H9 (cell line): ENCODE data around the gene SRSF6. TPM values are rescaled to one million over a fixed set of nuclear protein-coding genes. Genes with fewer than 3 reads are reported as not detected.

Experiments
- DNase-seq: peaks from one replicate; pipeline ENCODE4 v3.0.0-alpha.2; 2017
- H2AFZ ChIP-seq: one replicate; pipeline ENCODE4 v1.6.1; 2013; ENCODE audit warnings: mild to moderate bottlenecking, low read length, control low read depth, moderate library complexity
- H2AK5ac ChIP-seq: 2 replicates; pipeline ENCODE4 v1.6.1; 2013; ENCODE audit warnings: low read length, control low read depth, mixed read lengths; ENCODE audit not compliant: insufficient read length
- H2BK120ac ChIP-seq: one replicate; pipeline ENCODE4 v1.6.1; 2013; ENCODE audit warnings: low read depth, mild to moderate bottlenecking, low read length, control low read depth, inconsistent platforms; ENCODE audit not compliant: poor library complexity, severe bottlenecking
- H2BK12ac ChIP-seq: 2 replicates; pipeline ENCODE4 v1.6.1; 2013; ENCODE audit warnings: low read length, control low read depth, mixed read lengths, low read depth; ENCODE audit not compliant: insufficient read length
- H2BK15ac ChIP-seq: 2 replicates; pipeline ENCODE4 v1.6.1; 2013; ENCODE audit warnings: low read depth, low read length, control low read depth
- H2BK20ac ChIP-seq: one replicate; pipeline ENCODE4 v1.6.1; 2013; ENCODE audit warnings: low read depth, mild to moderate bottlenecking, low read length, control low read depth, inconsistent platforms; ENCODE audit not compliant: poor library complexity, severe bottlenecking
- H2BK5ac ChIP-seq: 2 replicates; pipeline ENCODE4 v1.6.1; 2013; ENCODE audit warnings: low read length, control low read depth, mixed read lengths; ENCODE audit not compliant: insufficient read length
- H3K14ac ChIP-seq: 2 replicates; pipeline ENCODE4 v1.6.1; 2013; ENCODE audit warnings: low read length, control low read depth; ENCODE audit not compliant: insufficient read depth
- H3K18ac ChIP-seq: 2 replicates; pipeline ENCODE4 v1.6.1; 2013; ENCODE audit warnings: low read depth, mild to moderate bottlenecking, mixed read lengths, low read length, control low read depth; ENCODE audit not compliant: insufficient read length
- H3K23ac ChIP-seq: 2 replicates; pipeline ENCODE4 v1.6.1; 2013; ENCODE audit warnings: low read length, control low read depth, mixed read lengths, low read depth; ENCODE audit not compliant: insufficient read length
- H3K23me2 ChIP-seq: 2 replicates; pipeline ENCODE4 v1.6.1; 2013; ENCODE audit warnings: low read depth, mild to moderate bottlenecking, mixed read lengths, low read length, control low read depth; ENCODE audit not compliant: insufficient read length, poor library complexity, severe bottlenecking
- H3K27ac ChIP-seq: 2 replicates; pipeline ENCODE4 v1.5.1; 2013; ENCODE audit warnings: low read length, control low read depth, mixed read lengths, low read depth; ENCODE audit not compliant: insufficient read length
- H3K27me3 ChIP-seq: 2 replicates; pipeline ENCODE4 v1.6.1; 2013; ENCODE audit warnings: low read length, control low read depth, inconsistent platforms; ENCODE audit not compliant: insufficient read depth
- H3K4ac ChIP-seq: 2 replicates; pipeline ENCODE4 v1.6.1; 2013; ENCODE audit warnings: low read depth, mild to moderate bottlenecking, control low read depth, inconsistent platforms, low read length, moderate library complexity
- H3K4me1 ChIP-seq: 2 replicates; pipeline ENCODE4 v1.6.1; 2013; ENCODE audit warnings: low read length, control low read depth, inconsistent platforms; ENCODE audit not compliant: insufficient read depth
- H3K4me2 ChIP-seq: 2 replicates; pipeline ENCODE4 v1.6.1; 2013; ENCODE audit warnings: low read length, control low read depth, mixed read lengths; ENCODE audit not compliant: insufficient read length, insufficient read depth
- H3K56ac ChIP-seq: 2 replicates; pipeline ENCODE4 v1.6.1; 2013; ENCODE audit warnings: low read depth, mild to moderate bottlenecking, mixed read lengths, low read length, control low read depth; ENCODE audit not compliant: insufficient read length
- H3K79me1 ChIP-seq: 2 replicates; pipeline ENCODE4 v1.6.1; 2013; ENCODE audit warnings: low read depth, mild to moderate bottlenecking, moderate library complexity, low read length, control low read depth, inconsistent platforms; ENCODE audit not compliant: insufficient read depth, poor library complexity, severe bottlenecking
- H3K79me2 ChIP-seq: 2 replicates; pipeline ENCODE4 v1.6.1; 2013; ENCODE audit warnings: low read length, control low read depth, inconsistent platforms; ENCODE audit not compliant: insufficient read depth
- H3K9ac ChIP-seq: 2 replicates; pipeline ENCODE4 v1.6.1; 2013; ENCODE audit warnings: low read length, control low read depth, mixed read lengths; ENCODE audit not compliant: insufficient read length; ENCODE audit errors: extremely low read depth
- H3K9me3 ChIP-seq: one replicate; pipeline ENCODE4 v1.6.1; 2013; ENCODE audit warnings: low read depth, low read length, inconsistent platforms; ENCODE audit not compliant: control insufficient read depth
- H3T11ph ChIP-seq: one replicate; pipeline ENCODE4 v1.6.1; 2013; ENCODE audit warnings: mild to moderate bottlenecking, low read length, control low read depth, inconsistent platforms
- H4K20me1 ChIP-seq: one replicate; pipeline ENCODE4 v1.6.1; 2013; ENCODE audit not compliant: control insufficient read depth, insufficient read length, insufficient read depth
- H4K5ac ChIP-seq: 2 replicates; pipeline ENCODE4 v1.6.1; 2013; ENCODE audit warnings: low read depth, mild to moderate bottlenecking, mixed read lengths, low read length, control low read depth; ENCODE audit not compliant: insufficient read length
- H4K8ac ChIP-seq: replicated peaks from 2 replicates; pipeline ENCODE4 v1.6.1; 2013; ENCODE audit warnings: low read length, control low read depth, mixed read lengths, low read depth; ENCODE audit not compliant: insufficient read length
- H4K91ac ChIP-seq: 2 replicates; pipeline ENCODE4 v1.6.1; 2013; ENCODE audit warnings: low read depth, mild to moderate bottlenecking, moderate library complexity, mixed read lengths, low read length, control low read depth; ENCODE audit not compliant: insufficient read length
- H3K27ac Mint-ChIP-seq, 3 experiments: 2 replicates in 2 of 3; 3 replicates in 1 of 3; pipeline ENCODE4 v1.8.0; 2020 to 2021; ENCODE audit warnings: mixed read lengths in 3 of 3, mild to moderate bottlenecking in 1 of 3, moderate library complexity in 1 of 3
- H3K27me3 Mint-ChIP-seq: 2 replicates; pipeline ENCODE4 v1.8.0; 2021; ENCODE audit warnings: low read depth, mild to moderate bottlenecking, moderate library complexity, mixed read lengths
- H3K36me3 Mint-ChIP-seq, 3 experiments: 2 replicates in 2 of 3; 3 replicates in 1 of 3; pipeline ENCODE4 v1.8.0; 2020 to 2021; ENCODE audit warnings: low read depth in 3 of 3, mixed read lengths in 3 of 3; ENCODE audit not compliant: insufficient read depth in 1 of 3
- H3K4me1 Mint-ChIP-seq, 2 experiments: 2 replicates each; pipeline ENCODE4 v1.8.0; 2020; ENCODE audit warnings: mixed read lengths in 2 of 2
- H3K4me3 Mint-ChIP-seq, 2 experiments: 2 replicates in 1 of 2; 3 replicates in 1 of 2; pipeline ENCODE4 v1.8.0; 2020 to 2021; ENCODE audit warnings: mild to moderate bottlenecking in 2 of 2, mixed read lengths in 2 of 2, moderate library complexity in 1 of 2
- H3K9me3 Mint-ChIP-seq, 2 experiments: 2 replicates in 1 of 2; 3 replicates in 1 of 2; pipeline ENCODE4 v1.8.0; 2020; ENCODE audit warnings: mild to moderate bottlenecking in 2 of 2, mixed read lengths in 2 of 2, moderate library complexity in 1 of 2
- WGBS: extraction: QIAGEN DNeasy Blood & Tissue Kit; methylation state at CpG from one replicate; pipeline ENCODE4 v1.1.7; 2013; ENCODE audit warnings: missing lambda C conversion rate, low lambda C conversion rate, mixed read lengths; ENCODE audit not compliant: insufficient read length; ENCODE audit errors: extremely low coverage; 5-methylcytosine and 5-hydroxymethylcytosine counted together
- total RNA-seq: library from RNA; stranded (reverse); gene quantifications from 2 replicates; pipeline ENCODE4 v1.2.1, GENCODE V29; 2021
- TF ChIP-seq, protein P1 (sequence below): fragments of 200-600 bp; sonication (generic); conservative IDR thresholded peaks from 3 replicates; pipeline ENCODE4 v1.8.0; 2021; ENCODE audit warnings: antibody characterized with exemption, mild to moderate bottlenecking

Gene SRSF6
- total RNA-seq, 1 experiment from 2014 or later = 336 TPM

DNA sequence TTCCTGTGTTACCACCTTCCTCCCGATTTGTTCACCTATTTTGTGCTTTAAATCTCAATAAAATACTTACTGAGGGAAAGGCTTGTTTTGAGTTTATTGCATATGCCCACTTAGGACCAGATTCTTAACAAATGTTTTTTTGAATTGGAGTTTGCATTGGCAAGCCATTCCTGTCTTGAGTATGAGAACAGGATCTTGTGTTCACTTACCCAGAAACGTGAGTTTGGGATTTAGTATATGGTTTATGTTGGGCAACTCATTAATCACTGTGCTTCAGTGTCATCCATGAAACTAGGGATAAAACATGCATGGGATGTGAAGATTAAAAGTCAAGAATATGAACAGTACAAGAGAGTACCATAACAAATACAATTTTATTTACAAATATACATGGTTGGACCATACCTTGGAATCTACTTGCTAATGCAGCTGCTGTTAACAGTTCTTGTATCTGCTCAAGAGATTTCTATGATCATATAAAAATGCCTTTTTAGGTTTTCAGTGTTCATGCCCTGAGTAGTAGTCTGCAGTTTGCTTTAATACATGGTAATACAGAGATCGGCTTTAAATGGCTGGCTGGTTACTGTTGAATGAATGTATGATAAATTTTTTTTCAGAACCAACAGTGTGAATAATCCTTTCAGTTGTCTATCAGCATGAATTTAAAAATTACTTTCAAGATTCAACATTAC, 6.0 kb downstream of the SRSF6 start:
- no peak overlapping the region for H2BK12ac ChIP-seq
- H3K4ac ChIP-seq = no peak overlapping the region
- H3K14ac ChIP-seq = no peak overlapping the region
- no peak overlapping the region for H4K91ac ChIP-seq
- no peak overlapping the region for H3K18ac ChIP-seq
- no peak overlapping the region for H3K27ac ChIP-seq
- no peak overlapping the region for H2BK15ac ChIP-seq
- no peak overlapping the region for H2BK5ac ChIP-seq
- no peak overlapping the region for H2AFZ ChIP-seq
- H2BK20ac ChIP-seq = no peak overlapping the region
- H4K5ac ChIP-seq = no peak overlapping the region
- H3K9ac ChIP-seq = no peak overlapping the region
- Mint-ChIP-seq H3K9me3 (no peaks in the 10 kb centered on the region), H3K36me3 (peaks cover 51 to 84% (median 74%) of the 10 kb centered on the region in 3 experiments), H3K4me1 (peaks cover 6 to 19% of the 10 kb centered on the region in 2 experiments), H3K4me3 (no peak overlapping the region; a peak in 1 of 5 replicates), H3K27ac (peak overlapping the region in 1 of 3 experiments; percentile 67; a peak in 2 of 7 replicates), H3K27me3 (no peaks in the 10 kb centered on the region)
- no peak overlapping the region for H3K4me2 ChIP-seq
- no peak overlapping the region for H3K56ac ChIP-seq
- H4K8ac ChIP-seq = no peak overlapping the region
- no peak for DNase-seq
- H2AK5ac ChIP-seq = no peak overlapping the region
- H3K27me3 ChIP-seq = no peaks in the 10 kb centered on the region
- H2BK120ac ChIP-seq = no peak overlapping the region
- no peak overlapping the region for H3T11ph ChIP-seq
- H3K9me3 ChIP-seq = no peaks in the 10 kb centered on the region
- 0 out of 2 replicates have a peak, but pooled peaks cover 2% of the 10 kb centered on the region for H3K4me1 ChIP-seq
- WGBS = no CpG with 5 or more reads among the region's 3 CpGs
- H3K23me2 ChIP-seq = no peaks in the 10 kb centered on the region
- no peak overlapping the region for H3K23ac ChIP-seq
- no peaks in the 10 kb centered on the region for H3K79me1 ChIP-seq
- no peaks in the 10 kb centered on the region for H4K20me1 ChIP-seq
- H3K79me2 ChIP-seq = peaks cover 5% of the 10 kb centered on the region; the same call in 1 of the 2 replicates
- TF ChIP-seq, protein P1, sequence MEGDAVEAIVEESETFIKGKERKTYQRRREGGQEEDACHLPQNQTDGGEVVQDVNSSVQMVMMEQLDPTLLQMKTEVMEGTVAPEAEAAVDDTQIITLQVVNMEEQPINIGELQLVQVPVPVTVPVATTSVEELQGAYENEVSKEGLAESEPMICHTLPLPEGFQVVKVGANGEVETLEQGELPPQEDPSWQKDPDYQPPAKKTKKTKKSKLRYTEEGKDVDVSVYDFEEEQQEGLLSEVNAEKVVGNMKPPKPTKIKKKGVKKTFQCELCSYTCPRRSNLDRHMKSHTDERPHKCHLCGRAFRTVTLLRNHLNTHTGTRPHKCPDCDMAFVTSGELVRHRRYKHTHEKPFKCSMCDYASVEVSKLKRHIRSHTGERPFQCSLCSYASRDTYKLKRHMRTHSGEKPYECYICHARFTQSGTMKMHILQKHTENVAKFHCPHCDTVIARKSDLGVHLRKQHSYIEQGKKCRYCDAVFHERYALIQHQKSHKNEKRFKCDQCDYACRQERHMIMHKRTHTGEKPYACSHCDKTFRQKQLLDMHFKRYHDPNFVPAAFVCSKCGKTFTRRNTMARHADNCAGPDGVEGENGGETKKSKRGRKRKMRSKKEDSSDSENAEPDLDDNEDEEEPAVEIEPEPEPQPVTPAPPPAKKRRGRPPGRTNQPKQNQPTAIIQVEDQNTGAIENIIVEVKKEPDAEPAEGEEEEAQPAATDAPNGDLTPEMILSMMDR = no peak
